Suprapubic skin (tissue), 4 donors: ENCODE results near the gene GULP1. TPM values are rescaled to one million over a fixed set of nuclear protein-coding genes. Genes with fewer than 3 reads are reported as not detected.

Experiments
- DNase-seq, 2 donors: peaks; one replicate each; pipeline ENCODE4 v3.0.0-alpha.2; 2019; ENCODE audit warnings: low spot score in 2 of 2
- H3K27ac ChIP-seq: fragments of 200-600 bp; sonication (generic); one replicate; pipeline ENCODE4 v1.5.1; 2019
- H3K27me3 ChIP-seq: fragments of 200-600 bp; sonication (generic); one replicate; pipeline ENCODE4 v1.5.1; 2019
- H3K36me3 ChIP-seq: fragments of 200-600 bp; sonication (generic); one replicate; pipeline ENCODE4 v1.5.1; 2019
- H3K4me1 ChIP-seq: fragments of 200-600 bp; sonication (generic); one replicate; pipeline ENCODE4 v1.5.1; 2019
- H3K4me3 ChIP-seq: fragments of 200-600 bp; sonication (generic); one replicate; pipeline ENCODE4 v1.5.1; 2019; ENCODE audit warnings: mild to moderate bottlenecking
- H3K9me3 ChIP-seq: fragments of 200-600 bp; sonication (generic); one replicate; pipeline ENCODE4 v1.5.1; 2019
- EP300 ChIP-seq: sonication (generic); formaldehyde crosslinking; IDR thresholded peaks from one replicate; pipeline ENCODE4 v1.6.1; 2017; ENCODE audit warnings: antibody characterized with exemption
- POLR2A ChIP-seq, 2 donors: fragments of 450-650 bp; IDR thresholded peaks; one replicate each; pipeline ENCODE4 v1.6.1; 2017; ENCODE audit warnings: antibody characterized with exemption in 2 of 2, mild to moderate bottlenecking in 2 of 2, moderate library complexity in 2 of 2
- POLR2AphosphoS5 ChIP-seq, 3 donors: sonication (generic); formaldehyde crosslinking; IDR thresholded peaks; one replicate each; pipeline ENCODE4 v1.6.1; 2017; ENCODE audit warnings: antibody characterized with exemption in 3 of 3
- WGBS: methylation state at CpG from one replicate; pipeline ENCODE4 v1.1.5; 2018; 5-methylcytosine and 5-hydroxymethylcytosine counted together
- total RNA-seq, 4 donors: library from RNA; depleted of rRNA; stranded (reverse); fragments of >200 nt; gene quantifications; one replicate each; pipeline ENCODE4 v1.1.0, GENCODE V29; 2016
- TF ChIP-seq, protein P1 (sequence below), 2 donors: fragments of 200-600 bp in 1 of 2; fragments of 450-650 bp in 1 of 2; sonication (generic) in 1 of 2; IDR thresholded peaks; one replicate each; pipeline ENCODE4 v1.5.1; 2016 to 2019; ENCODE audit warnings: antibody characterized with exemption in 2 of 2, mild to moderate bottlenecking in 1 of 2, moderate library complexity in 1 of 2

Gene GULP1
- total RNA-seq, 4 donors from 2014 or later: 14.3 to 21.3 (median 17.5) TPM

DNA sequence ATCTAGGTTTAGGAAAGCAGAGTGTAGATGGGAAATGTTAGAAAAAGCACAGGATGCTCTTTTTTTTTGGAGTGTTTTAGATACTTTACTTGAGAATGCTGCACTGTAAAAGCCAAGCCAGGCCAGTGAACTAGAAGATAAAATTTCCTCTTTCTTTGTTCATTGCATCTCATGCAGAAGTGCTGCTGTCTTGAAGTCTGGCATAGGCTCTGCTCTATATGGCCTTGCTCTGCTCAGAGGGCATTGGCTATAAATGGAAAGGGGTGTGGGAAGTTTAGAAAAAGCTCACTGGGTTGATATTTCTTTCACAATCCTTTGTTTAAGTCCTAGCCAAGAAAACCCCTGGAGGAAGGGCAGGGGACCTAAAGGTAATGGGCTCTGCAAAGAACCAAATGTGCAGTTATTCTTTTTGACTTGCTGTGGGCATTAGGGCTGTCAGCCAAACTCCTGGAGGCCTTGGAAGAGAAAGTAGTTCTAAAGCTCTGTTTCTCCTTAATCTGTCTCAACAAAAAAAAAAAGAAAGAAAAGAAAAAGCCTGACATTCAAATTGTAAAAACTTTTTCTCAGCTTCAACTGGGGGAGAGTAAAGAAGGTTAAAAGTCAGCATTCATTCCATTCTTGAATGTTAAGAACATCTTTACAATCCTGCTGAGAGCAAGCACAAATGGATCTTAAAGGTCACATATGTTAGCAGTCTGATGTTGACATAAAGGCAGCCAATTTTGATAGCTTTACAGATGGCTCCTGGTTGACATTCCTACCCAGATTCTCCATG is 338.3 kb downstream of the GULP1 start:
- peak overlapping the region; percentile 57 for H3K27ac ChIP-seq
- no peaks in the 10 kb centered on the region for H3K9me3 ChIP-seq
- H3K4me1 ChIP-seq: peaks cover 22% of the 10 kb centered on the region
- no peak for DNase-seq
- no peaks in the 10 kb centered on the region for H3K27me3 ChIP-seq
- TF ChIP-seq EP300 (no peak), POLR2A (IDR thresholded peaks at IDR 0.05) (no peak), POLR2AphosphoS5 (IDR thresholded peaks at IDR 0.05) (no peak)
- TF ChIP-seq, protein P1, sequence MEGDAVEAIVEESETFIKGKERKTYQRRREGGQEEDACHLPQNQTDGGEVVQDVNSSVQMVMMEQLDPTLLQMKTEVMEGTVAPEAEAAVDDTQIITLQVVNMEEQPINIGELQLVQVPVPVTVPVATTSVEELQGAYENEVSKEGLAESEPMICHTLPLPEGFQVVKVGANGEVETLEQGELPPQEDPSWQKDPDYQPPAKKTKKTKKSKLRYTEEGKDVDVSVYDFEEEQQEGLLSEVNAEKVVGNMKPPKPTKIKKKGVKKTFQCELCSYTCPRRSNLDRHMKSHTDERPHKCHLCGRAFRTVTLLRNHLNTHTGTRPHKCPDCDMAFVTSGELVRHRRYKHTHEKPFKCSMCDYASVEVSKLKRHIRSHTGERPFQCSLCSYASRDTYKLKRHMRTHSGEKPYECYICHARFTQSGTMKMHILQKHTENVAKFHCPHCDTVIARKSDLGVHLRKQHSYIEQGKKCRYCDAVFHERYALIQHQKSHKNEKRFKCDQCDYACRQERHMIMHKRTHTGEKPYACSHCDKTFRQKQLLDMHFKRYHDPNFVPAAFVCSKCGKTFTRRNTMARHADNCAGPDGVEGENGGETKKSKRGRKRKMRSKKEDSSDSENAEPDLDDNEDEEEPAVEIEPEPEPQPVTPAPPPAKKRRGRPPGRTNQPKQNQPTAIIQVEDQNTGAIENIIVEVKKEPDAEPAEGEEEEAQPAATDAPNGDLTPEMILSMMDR (IDR thresholded peaks at IDR 0.05): no peak
- no peaks in the 10 kb centered on the region for H3K36me3 ChIP-seq
- no peak overlapping the region for H3K4me3 ChIP-seq

DNA sequence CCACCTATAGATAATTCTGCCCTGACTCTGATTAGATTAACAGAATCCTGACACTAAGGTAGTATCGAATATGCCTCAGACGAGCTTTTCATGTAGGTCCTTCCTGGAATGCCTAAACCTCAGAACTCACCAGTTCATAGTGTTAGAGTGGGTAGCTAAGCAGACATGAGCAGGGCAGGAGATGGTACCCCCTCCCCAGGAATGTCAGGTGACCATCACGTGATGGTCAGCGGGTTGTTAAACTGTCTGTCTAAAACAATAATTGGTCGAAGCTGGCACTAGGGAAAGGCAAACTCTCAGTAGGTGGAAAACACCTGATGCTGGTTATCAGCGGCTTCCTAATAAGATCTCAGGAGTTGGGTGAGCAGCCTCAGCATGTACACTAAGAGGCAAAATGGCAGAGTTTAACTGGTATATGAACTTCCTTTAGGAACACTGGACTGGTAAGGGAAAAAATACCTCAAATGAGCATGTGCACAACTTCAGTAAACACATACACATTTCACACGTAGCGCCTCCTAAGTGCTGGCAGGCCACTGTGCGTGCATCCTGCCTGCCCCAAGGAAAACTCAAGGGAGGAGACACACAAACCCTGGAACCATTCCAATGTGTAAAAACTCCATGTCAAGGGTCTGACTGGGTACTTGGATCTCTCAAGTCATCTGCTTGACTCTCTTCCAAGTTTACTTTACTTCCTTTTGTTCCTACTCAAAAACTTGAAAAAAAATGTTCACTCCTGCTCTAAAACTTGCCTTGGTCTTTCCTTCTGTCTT is 339.5 kb downstream of the GULP1 start:
- Histone ChIP-seq H3K4me1 (peaks cover 22% of the 10 kb centered on the region), H3K27me3 (no peaks in the 10 kb centered on the region), H3K4me3 (no peak overlapping the region), H3K36me3 (no peaks in the 10 kb centered on the region), H3K9me3 (no peaks in the 10 kb centered on the region), H3K27ac (no peak overlapping the region)
- no peak for TF ChIP-seq POLR2AphosphoS5 (IDR thresholded peaks at IDR 0.05)
- TF ChIP-seq POLR2A (IDR thresholded peaks at IDR 0.05): no peak
- TF ChIP-seq EP300: no peak
- TF ChIP-seq, protein P1 (IDR thresholded peaks at IDR 0.05): no peak
- WGBS: 87% methylated on average over 8 of the region's 9 CpGs
- DNase-seq: no peak

DNA sequence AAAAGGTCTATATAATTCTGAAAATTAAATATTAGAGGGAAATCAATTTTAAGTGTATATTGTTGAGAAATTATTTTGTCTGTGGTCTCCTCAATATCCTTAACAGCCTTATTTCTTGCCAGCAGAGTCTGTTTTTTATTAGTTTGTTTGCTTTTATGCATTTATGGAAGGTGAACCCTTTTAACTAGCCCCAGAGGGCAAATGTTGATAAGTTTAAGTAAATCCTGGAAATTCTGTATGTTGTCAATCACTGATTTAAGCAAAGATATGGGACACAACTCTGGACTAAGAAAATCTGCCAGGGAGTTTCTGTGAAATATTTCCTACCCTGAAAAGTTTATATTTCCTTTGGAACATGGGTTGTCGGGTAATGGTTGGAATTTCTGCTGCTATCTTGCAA is 343.0 kb downstream of the GULP1 start:
- Histone ChIP-seq H3K4me3 (no peak overlapping the region), H3K27me3 (no peaks in the 10 kb centered on the region), H3K9me3 (no peaks in the 10 kb centered on the region), H3K27ac (no peak overlapping the region), H3K36me3 (no peaks in the 10 kb centered on the region), H3K4me1 (peaks cover 8% of the 10 kb centered on the region)
- no peak for TF ChIP-seq POLR2AphosphoS5 (IDR thresholded peaks at IDR 0.05)
- TF ChIP-seq, protein P1 (IDR thresholded peaks at IDR 0.05): no peak
- TF ChIP-seq POLR2A (IDR thresholded peaks at IDR 0.05): no peak
- no peak for TF ChIP-seq EP300
- 66% methylated on average over 1 of the region's 1 CpG for WGBS
- DNase-seq: no peak
